Measurements from ENCODE around the gene NUP214. TPM values are rescaled to one million over a fixed set of nuclear protein-coding genes. Genes with fewer than 3 reads are reported as not detected.

NUP214 gene
- total RNA-seq, 4 donors from 2014 or later: 17.4 to 45.4 (median 31.1) TPM

GRCh38 chr9:131122158-131122557 lies 3.2 kb upstream of the NUP214 start:
- Histone ChIP-seq H3K27ac (no peak overlapping the region), H3K9me3 (no peaks in the 10 kb centered on the region), H3K27me3 (no peaks in the 10 kb centered on the region), H3K4me3 (no peak overlapping the region), H3K4me1 (peaks cover 13 to 27% (median 15%) of the 10 kb centered on the region in 3 donors), H3K36me3 (peaks cover 0 to 21% (median 0%) of the 10 kb centered on the region in 3 donors)
- no peak for DNase-seq
- TF ChIP-seq, protein P1, sequence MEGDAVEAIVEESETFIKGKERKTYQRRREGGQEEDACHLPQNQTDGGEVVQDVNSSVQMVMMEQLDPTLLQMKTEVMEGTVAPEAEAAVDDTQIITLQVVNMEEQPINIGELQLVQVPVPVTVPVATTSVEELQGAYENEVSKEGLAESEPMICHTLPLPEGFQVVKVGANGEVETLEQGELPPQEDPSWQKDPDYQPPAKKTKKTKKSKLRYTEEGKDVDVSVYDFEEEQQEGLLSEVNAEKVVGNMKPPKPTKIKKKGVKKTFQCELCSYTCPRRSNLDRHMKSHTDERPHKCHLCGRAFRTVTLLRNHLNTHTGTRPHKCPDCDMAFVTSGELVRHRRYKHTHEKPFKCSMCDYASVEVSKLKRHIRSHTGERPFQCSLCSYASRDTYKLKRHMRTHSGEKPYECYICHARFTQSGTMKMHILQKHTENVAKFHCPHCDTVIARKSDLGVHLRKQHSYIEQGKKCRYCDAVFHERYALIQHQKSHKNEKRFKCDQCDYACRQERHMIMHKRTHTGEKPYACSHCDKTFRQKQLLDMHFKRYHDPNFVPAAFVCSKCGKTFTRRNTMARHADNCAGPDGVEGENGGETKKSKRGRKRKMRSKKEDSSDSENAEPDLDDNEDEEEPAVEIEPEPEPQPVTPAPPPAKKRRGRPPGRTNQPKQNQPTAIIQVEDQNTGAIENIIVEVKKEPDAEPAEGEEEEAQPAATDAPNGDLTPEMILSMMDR (IDR thresholded peaks at IDR 0.05): no peak
- no peak for TF ChIP-seq POLR2A (IDR thresholded peaks at IDR 0.05)
- intact Hi-C loops (cut with DNase I): no loop called here
- WGBS, 2 donors: 82 to 93% methylated on average over 2 of the region's 2 CpGs

GRCh38 chr9:131125038-131125287 lies 423 bp upstream of the NUP214 start:
- no peaks in the 10 kb centered on the region for H3K9me3 ChIP-seq
- H3K27ac ChIP-seq: peak overlapping the region; percentile 89 to 92 (median 90)
- WGBS, 2 donors: 0% methylated on average over 6 to 7 of the region's 7 CpGs
- H3K36me3 ChIP-seq: peaks cover 0 to 44% (median 21%) of the 10 kb centered on the region in 3 donors
- no peaks in the 10 kb centered on the region for H3K27me3 ChIP-seq
- intact Hi-C loops (cut with DNase I): no loop called here
- H3K4me1 ChIP-seq: peaks cover 13 to 23% (median 15%) of the 10 kb centered on the region in 3 donors
- TF ChIP-seq POLR2A (IDR thresholded peaks at IDR 0.05): no peak
- TF ChIP-seq, protein P1 (IDR thresholded peaks at IDR 0.05): no peak
- no peak for DNase-seq
- H3K4me3 ChIP-seq: peak overlapping the region; percentile 89 to 93 (median 92)

DNA sequence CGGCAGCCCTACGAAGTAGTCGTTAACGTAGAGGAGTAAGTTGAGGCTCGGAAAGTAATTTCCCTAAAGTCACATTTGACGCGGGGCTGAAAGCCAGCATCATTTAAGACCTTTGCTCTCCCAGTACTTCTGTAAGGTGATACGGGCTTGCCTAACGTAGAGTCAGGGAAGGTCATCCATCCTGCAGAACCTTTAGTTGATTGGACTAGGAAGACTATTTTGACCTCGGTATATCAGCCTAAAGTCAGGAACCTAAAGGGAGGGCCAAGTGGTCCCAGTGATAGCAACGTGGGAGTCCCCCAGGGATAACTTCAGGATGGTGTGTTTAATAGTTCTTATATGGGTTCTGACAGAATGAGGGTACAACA lies 657 bp downstream of the NUP214 start:
- DNase-seq: no peak
- Histone ChIP-seq H3K4me1 (peaks cover 13 to 23% (median 15%) of the 10 kb centered on the region in 3 donors), H3K9me3 (no peaks in the 10 kb centered on the region), H3K4me3 (peak overlapping the region; percentile 89 to 93 (median 92)), H3K27ac (peak overlapping the region; percentile 89 to 92 (median 90)), H3K27me3 (no peaks in the 10 kb centered on the region), H3K36me3 (peaks cover 0 to 45% (median 32%) of the 10 kb centered on the region in 3 donors)
- intact Hi-C loops (cut with DNase I): no loop called here
- WGBS, 2 donors: 2% methylated on average over 6 to 11 of the region's 11 CpGs
- TF ChIP-seq, protein P1 (IDR thresholded peaks at IDR 0.05): no peak
- no peak for TF ChIP-seq POLR2A (IDR thresholded peaks at IDR 0.05)

GRCh38 chr9:131129183-131129582 lies 3.8 kb downstream of the NUP214 start:
- Histone ChIP-seq H3K27ac (no peak overlapping the region), H3K27me3 (no peaks in the 10 kb centered on the region), H3K9me3 (no peaks in the 10 kb centered on the region), H3K36me3 (peaks cover 3 to 70% (median 50%) of the 10 kb centered on the region in 3 donors), H3K4me1 (peaks cover 13 to 23% (median 15%) of the 10 kb centered on the region in 3 donors), H3K4me3 (no peak overlapping the region)
- TF ChIP-seq, protein P1 (IDR thresholded peaks at IDR 0.05): no peak
- WGBS, 2 donors: 67 to 76% methylated on average over 3 of the region's 3 CpGs
- intact Hi-C loops (cut with DNase I): no loop called here
- DNase-seq: no peak

DNA sequence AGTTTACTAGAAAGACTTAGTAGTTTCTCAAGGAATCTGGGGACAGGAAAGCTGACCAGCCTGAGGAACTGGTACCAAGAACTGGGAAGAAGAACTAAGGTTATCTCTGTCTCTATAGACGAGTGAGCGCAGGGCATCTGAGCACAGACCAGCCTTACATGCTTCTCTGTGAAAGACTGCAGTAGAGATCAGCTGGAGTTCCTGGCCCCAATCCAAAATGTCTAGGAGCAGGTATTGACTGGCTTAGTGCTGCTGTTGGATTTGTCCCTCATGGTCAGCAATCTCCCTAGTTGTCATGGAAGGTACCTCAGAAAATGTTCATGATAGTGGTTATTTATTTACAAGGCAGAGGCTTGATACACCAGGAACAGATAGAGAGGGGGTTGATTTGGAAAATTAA lies 13.3 kb downstream of the NUP214 start:
- DNase-seq: no peak
- Histone ChIP-seq H3K36me3 (peaks cover 3 to 99% (median 57%) of the 10 kb centered on the region in 3 donors), H3K9me3 (no peaks in the 10 kb centered on the region), H3K4me3 (no peak overlapping the region), H3K27me3 (no peaks in the 10 kb centered on the region), H3K27ac (no peak overlapping the region), H3K4me1 (no peaks in the 10 kb centered on the region)
- intact Hi-C loops (cut with DNase I): no loop called here
- 97 to 100% methylated on average over 2 of the region's 2 CpGs for WGBS, 2 donors
- TF ChIP-seq, protein P1 (IDR thresholded peaks at IDR 0.05): no peak
- no peak for TF ChIP-seq POLR2A (IDR thresholded peaks at IDR 0.05)
